ENCODE measurements around the gene CLEC20A.

DNA sequence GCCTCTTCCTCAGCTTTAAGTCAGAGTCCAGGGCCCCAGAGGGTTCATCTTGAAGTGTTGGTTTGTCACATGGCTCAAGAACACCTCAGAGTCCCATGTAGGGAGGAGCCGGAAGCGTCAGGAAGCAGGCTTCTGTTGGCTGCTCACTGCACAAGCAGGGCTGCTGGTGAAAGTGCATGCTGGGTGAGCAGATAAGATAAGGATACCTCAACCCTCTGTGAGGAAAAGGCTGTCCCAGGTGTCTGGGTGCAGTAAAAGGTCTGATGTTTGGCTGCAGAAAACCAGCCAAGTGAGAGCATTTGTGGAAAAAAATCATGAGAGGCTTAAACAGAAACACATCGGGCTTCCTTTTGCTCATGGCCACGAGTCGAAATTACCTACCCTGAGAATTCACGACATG lies 9.9 kb upstream of the CLEC20A start:
- TF ChIP-seq, protein P1, sequence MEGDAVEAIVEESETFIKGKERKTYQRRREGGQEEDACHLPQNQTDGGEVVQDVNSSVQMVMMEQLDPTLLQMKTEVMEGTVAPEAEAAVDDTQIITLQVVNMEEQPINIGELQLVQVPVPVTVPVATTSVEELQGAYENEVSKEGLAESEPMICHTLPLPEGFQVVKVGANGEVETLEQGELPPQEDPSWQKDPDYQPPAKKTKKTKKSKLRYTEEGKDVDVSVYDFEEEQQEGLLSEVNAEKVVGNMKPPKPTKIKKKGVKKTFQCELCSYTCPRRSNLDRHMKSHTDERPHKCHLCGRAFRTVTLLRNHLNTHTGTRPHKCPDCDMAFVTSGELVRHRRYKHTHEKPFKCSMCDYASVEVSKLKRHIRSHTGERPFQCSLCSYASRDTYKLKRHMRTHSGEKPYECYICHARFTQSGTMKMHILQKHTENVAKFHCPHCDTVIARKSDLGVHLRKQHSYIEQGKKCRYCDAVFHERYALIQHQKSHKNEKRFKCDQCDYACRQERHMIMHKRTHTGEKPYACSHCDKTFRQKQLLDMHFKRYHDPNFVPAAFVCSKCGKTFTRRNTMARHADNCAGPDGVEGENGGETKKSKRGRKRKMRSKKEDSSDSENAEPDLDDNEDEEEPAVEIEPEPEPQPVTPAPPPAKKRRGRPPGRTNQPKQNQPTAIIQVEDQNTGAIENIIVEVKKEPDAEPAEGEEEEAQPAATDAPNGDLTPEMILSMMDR (IDR thresholded peaks at IDR 0.05): no peak
- no peak for TF ChIP-seq POLR2AphosphoS5 (IDR thresholded peaks at IDR 0.05)

All from prostate gland (tissue), 2 donors.